Measurements from ENCODE around the gene CRISP3.

The CRISP3 gene

GRCh38 chr6:49692534-49692933 is 51.7 kb downstream of the CRISP3 start:
- no peak for DNase-seq (ENCODE audit: low read depth in 1 of 2, low spot score in 1 of 2)

Data from activated T-helper 1 cell treated with anti-CD3 and anti-CD28 coated beads, Interleukin-2, amount 50 U/mL, for 16 hours (primary cell).